PC-9 (cell line): ENCODE measurements around the gene STAT4. TPM values are rescaled to one million over a fixed set of nuclear protein-coding genes. Genes with fewer than 3 reads are reported as not detected.

ENCODE experiments used
- BruUV-seq: library from RNA; stranded (reverse); fragments of 400-500 nt; replicated peaks from 2 replicates; lab custom pipeline; 2021; lab: Mats Ljungman, UMichigan
- CTCF ChIA-PET: fragments of 300-600 bp; sonication (Branson Sonifier 250); formaldehyde crosslinking; loops from one replicate; lab custom pipeline; 2022; ENCODE audit warnings: antibody characterized with exemption; lab: Charles Lee
- POLR2A ChIA-PET: fragments of 300-600 bp; sonication (Branson Sonifier 250); formaldehyde crosslinking; loops from one replicate; lab custom pipeline; 2022; ENCODE audit warnings: antibody characterized with exemption; ENCODE audit not compliant: unreplicated experiment; lab: Charles Lee
- DNase-seq, 2 experiments: peaks; one replicate each; pipeline versions ENCODE4 v3.0.0 to v3.0.0-alpha.2; 2015 to 2022; ENCODE audit warnings: mixed read lengths in 1 of 2
- H2AFZ ChIP-seq: fragments of 200-600 bp; sonication (generic); 2 replicates; pipeline ENCODE4 v1.8.1; 2017; ENCODE audit warnings: antibody characterized with exemption
- H3F3A ChIP-seq: fragments of 200-600 bp; sonication (generic); 2 replicates; pipeline ENCODE4 v1.8.1; 2017; ENCODE audit warnings: antibody characterized with exemption, mild to moderate bottlenecking, low read depth; ENCODE audit not compliant: insufficient read depth
- H3K27ac ChIP-seq: fragments of 200-600 bp; sonication (generic); 2 replicates; pipeline ENCODE4 v1.6.1; 2016; ENCODE audit warnings: mixed run types
- H3K27me3 ChIP-seq: fragments of 200-600 bp; sonication (generic); 2 replicates; pipeline ENCODE4 v1.6.1; 2016; ENCODE audit warnings: low read depth, mixed run types; ENCODE audit not compliant: insufficient read depth
- H3K36me3 ChIP-seq: fragments of 200-600 bp; sonication (generic); 2 replicates; pipeline ENCODE4 v1.6.1; 2016; ENCODE audit warnings: low read depth, mixed run types
- H3K4me1 ChIP-seq: fragments of 200-600 bp; sonication (generic); replicated peaks from 2 replicates; pipeline ENCODE4 v1.6.1; 2016; ENCODE audit warnings: mixed run types; ENCODE audit not compliant: insufficient read depth
- H3K4me2 ChIP-seq: fragments of 200-600 bp; sonication (generic); 2 replicates; pipeline ENCODE4 v1.6.1; 2017; ENCODE audit warnings: mixed run types
- H3K4me3 ChIP-seq: fragments of 200-600 bp; sonication (generic); 2 replicates; pipeline ENCODE4 v1.6.1; 2016; ENCODE audit warnings: mixed run types
- H3K79me2 ChIP-seq: fragments of 200-600 bp; sonication (generic); 2 replicates; pipeline ENCODE4 v1.6.1; 2017; ENCODE audit warnings: low read depth, mixed run types
- H3K9me2 ChIP-seq: fragments of 200-600 bp; sonication (generic); 2 replicates; pipeline ENCODE4 v1.8.1; 2017; ENCODE audit warnings: mild to moderate bottlenecking; ENCODE audit not compliant: insufficient read depth
- H3K9me3 ChIP-seq: fragments of 200-600 bp; sonication (generic); 2 replicates; pipeline ENCODE4 v1.8.1; 2016; ENCODE audit warnings: low read depth; ENCODE audit not compliant: insufficient read depth
- H4K20me1 ChIP-seq: fragments of 200-600 bp; sonication (generic); 2 replicates; pipeline ENCODE4 v1.8.1; 2017; ENCODE audit not compliant: insufficient read depth
- EZH2 ChIP-seq: fragments of 200-600 bp; sonication (generic); IDR thresholded peaks from 2 replicates; pipeline ENCODE4 v1.8.0; 2017; ENCODE audit warnings: antibody characterized with exemption, low read depth
- intact Hi-C: fragments of 100-400 bp; cut with micrococcal nuclease; formaldehyde crosslinking; loops from one replicate; pipeline ENCODE4 v1.10.0; 2022; ENCODE audit not compliant: unreplicated experiment
- total RNA-seq: library from RNA; stranded (reverse); gene quantifications from 2 replicates; pipeline ENCODE4 v1.2.3, GENCODE V29; 2021
- TF ChIP-seq, protein P1 (sequence below): fragments of 200-600 bp; sonication (generic); conservative IDR thresholded peaks from 2 replicates; pipeline ENCODE4 v1.6.1; 2017; ENCODE audit warnings: mixed run types, antibody characterized with exemption, mild to moderate bottlenecking, moderate library complexity

The STAT4 gene
- total RNA-seq, 1 experiment from 2014 or later = 0.70 TPM

DNA sequence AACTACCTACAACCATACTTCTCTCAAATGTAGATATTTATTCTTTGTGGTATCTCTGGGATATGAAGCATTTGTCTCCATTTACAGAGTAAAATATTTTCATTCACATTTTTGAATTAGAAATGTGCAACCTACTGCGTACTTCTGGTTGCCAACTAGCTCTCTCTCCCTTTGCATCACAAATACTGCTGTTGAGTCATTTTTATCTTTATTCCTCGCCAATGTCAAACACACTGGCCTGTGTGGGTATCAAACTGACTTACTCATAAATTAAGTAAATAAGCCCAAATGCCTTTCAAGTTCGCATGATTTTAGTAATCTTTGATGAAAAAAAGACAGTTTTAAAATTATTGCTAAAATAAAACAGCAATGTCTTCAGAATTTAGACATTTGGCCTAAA lies 67.3 kb downstream of the STAT4 start:
- intact Hi-C loops = no loop called here
- no peak for TF ChIP-seq EZH2
- TF ChIP-seq, protein P1, sequence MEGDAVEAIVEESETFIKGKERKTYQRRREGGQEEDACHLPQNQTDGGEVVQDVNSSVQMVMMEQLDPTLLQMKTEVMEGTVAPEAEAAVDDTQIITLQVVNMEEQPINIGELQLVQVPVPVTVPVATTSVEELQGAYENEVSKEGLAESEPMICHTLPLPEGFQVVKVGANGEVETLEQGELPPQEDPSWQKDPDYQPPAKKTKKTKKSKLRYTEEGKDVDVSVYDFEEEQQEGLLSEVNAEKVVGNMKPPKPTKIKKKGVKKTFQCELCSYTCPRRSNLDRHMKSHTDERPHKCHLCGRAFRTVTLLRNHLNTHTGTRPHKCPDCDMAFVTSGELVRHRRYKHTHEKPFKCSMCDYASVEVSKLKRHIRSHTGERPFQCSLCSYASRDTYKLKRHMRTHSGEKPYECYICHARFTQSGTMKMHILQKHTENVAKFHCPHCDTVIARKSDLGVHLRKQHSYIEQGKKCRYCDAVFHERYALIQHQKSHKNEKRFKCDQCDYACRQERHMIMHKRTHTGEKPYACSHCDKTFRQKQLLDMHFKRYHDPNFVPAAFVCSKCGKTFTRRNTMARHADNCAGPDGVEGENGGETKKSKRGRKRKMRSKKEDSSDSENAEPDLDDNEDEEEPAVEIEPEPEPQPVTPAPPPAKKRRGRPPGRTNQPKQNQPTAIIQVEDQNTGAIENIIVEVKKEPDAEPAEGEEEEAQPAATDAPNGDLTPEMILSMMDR = no peak
- no peak overlapping the region for H2AFZ ChIP-seq
- no peaks in the 10 kb centered on the region for H4K20me1 ChIP-seq
- no peak overlapping the region for H3K4me3 ChIP-seq
- no peaks in the 10 kb centered on the region for H3K79me2 ChIP-seq
- no TSS peak for BruUV-seq
- CTCF ChIA-PET = no interaction called here
- H3K36me3 ChIP-seq = no peaks in the 10 kb centered on the region
- POLR2A ChIA-PET = no interaction called here
- no peaks in the 10 kb centered on the region; the same call in 1 of the 2 replicates for H3K9me3 ChIP-seq
- no peaks in the 10 kb centered on the region for H3F3A ChIP-seq
- H3K9me2 ChIP-seq = no peaks in the 10 kb centered on the region
- no peak overlapping the region for H3K27ac ChIP-seq
- H3K4me1 ChIP-seq = no peaks in the 10 kb centered on the region
- H3K27me3 ChIP-seq = no peaks in the 10 kb centered on the region
- no peak overlapping the region for H3K4me2 ChIP-seq
- DNase-seq = no peak

DNA sequence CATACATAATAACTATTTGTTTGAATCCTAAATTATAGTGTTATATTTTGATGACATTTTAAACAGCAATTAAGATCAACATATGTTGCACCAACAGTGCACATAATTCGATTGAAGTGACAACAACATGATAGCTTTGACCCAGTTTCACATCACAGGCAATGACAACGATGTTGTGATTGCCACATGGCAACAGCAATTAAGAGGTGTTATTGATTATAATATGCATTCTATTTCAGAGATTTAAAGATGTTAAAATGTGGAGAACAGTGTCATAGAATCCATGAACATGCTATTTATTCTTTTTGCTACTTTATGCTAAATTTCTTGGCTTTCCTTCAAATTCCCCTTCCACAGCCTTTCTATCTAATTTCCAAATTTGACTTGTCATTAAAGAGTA lies 68.5 kb downstream of the STAT4 start:
- no TSS peak for BruUV-seq
- ChIA-PET POLR2A (no interaction called here), CTCF (no interaction called here)
- H3K36me3 ChIP-seq = no peaks in the 10 kb centered on the region
- H3K27ac ChIP-seq = no peak overlapping the region
- no peaks in the 10 kb centered on the region for H3F3A ChIP-seq
- intact Hi-C loops = no loop called here
- no peak for TF ChIP-seq EZH2
- TF ChIP-seq, protein P1 = no peak
- H3K9me2 ChIP-seq = no peaks in the 10 kb centered on the region
- no peak overlapping the region for H3K4me3 ChIP-seq
- H2AFZ ChIP-seq = no peak overlapping the region
- H3K27me3 ChIP-seq = no peaks in the 10 kb centered on the region
- no peak overlapping the region for H3K4me2 ChIP-seq
- no peaks in the 10 kb centered on the region for H4K20me1 ChIP-seq
- DNase-seq = no peak
- no peaks in the 10 kb centered on the region for H3K4me1 ChIP-seq
- H3K79me2 ChIP-seq = no peaks in the 10 kb centered on the region
- H3K9me3 ChIP-seq = no peaks in the 10 kb centered on the region

DNA sequence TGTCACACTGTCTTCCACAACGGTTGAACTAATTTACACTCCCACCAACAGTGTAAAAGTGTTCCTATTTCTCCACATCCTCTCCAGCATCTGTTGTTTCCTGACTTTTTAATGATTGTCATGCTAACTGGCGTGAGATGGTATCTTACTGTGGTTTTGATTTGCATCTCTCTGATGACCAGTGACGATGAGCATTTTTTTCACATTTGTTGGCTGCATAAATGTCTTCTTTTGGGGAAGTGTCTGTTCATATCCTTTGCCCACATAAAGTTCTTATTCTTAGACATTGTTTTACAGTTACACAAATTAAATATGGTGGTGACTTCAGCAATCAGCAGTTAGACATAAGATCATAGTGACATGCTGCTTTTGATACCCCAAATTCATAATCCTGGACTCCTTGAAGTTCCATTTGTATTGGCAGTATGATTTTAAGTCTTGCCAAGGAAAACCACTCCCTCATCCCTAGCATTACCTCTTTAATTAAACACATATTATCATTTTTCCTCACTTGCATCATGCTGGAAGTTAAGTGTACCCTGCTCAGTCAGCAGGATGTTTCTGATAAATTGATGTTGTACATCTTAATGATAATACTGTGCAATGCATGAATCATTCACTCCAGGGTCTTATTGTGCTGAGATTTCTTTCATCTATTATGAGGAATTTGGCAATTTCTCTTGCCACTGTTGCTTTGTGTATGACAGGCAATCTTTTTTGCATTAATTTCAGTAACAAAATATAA lies 69.2 kb downstream of the STAT4 start:
- H3K9me2 ChIP-seq = no peaks in the 10 kb centered on the region
- H3K4me1 ChIP-seq = no peaks in the 10 kb centered on the region
- CTCF ChIA-PET = no interaction called here
- no peaks in the 10 kb centered on the region for H3F3A ChIP-seq
- H3K27me3 ChIP-seq = no peaks in the 10 kb centered on the region
- no peak overlapping the region for H3K27ac ChIP-seq
- intact Hi-C loops = no loop called here
- H3K79me2 ChIP-seq = no peaks in the 10 kb centered on the region
- POLR2A ChIA-PET = no interaction called here
- no TSS peak for BruUV-seq
- no peak overlapping the region for H2AFZ ChIP-seq
- no peaks in the 10 kb centered on the region for H3K9me3 ChIP-seq
- no peaks in the 10 kb centered on the region for H4K20me1 ChIP-seq
- H3K4me3 ChIP-seq = no peak overlapping the region
- no peak for DNase-seq
- TF ChIP-seq, protein P1 = no peak
- no peak for TF ChIP-seq EZH2
- no peak overlapping the region for H3K4me2 ChIP-seq
- no peaks in the 10 kb centered on the region for H3K36me3 ChIP-seq
